ENCODE results near the gene KCNQ1.
A peak's percentile ranks its signal among the peaks of the same experiment; 100 is the strongest.

DNA sequence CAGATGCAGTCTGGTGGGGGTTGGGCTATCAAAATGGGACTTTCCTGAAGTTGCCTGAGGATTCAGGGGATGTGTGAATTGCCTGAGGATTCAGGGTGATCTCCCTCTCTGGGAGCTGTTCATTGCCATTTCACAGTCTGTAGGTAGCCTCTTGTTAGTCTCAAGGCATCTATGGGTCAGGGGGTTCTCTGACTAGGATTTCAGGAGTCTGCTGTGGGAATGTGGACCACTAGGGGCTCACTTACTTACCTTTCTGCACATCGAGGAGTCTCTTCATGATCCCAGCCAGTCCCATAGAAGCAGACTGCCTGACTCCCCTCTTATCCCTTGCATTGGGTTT lies 200.9 kb downstream of the KCNQ1 start:
- TF ChIP-seq, protein P1, sequence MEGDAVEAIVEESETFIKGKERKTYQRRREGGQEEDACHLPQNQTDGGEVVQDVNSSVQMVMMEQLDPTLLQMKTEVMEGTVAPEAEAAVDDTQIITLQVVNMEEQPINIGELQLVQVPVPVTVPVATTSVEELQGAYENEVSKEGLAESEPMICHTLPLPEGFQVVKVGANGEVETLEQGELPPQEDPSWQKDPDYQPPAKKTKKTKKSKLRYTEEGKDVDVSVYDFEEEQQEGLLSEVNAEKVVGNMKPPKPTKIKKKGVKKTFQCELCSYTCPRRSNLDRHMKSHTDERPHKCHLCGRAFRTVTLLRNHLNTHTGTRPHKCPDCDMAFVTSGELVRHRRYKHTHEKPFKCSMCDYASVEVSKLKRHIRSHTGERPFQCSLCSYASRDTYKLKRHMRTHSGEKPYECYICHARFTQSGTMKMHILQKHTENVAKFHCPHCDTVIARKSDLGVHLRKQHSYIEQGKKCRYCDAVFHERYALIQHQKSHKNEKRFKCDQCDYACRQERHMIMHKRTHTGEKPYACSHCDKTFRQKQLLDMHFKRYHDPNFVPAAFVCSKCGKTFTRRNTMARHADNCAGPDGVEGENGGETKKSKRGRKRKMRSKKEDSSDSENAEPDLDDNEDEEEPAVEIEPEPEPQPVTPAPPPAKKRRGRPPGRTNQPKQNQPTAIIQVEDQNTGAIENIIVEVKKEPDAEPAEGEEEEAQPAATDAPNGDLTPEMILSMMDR (conservative IDR thresholded peaks at IDR 0.05; ENCODE audit: low read depth in 2 of 2), result 0 out of 4 replicates have a peak, but pooled peaks of 1 of the 2 experiments have one; percentile 18
- TF ChIP-seq POLR2AphosphoS5 (IDR thresholded peaks at IDR 0.05; ENCODE audit: low read depth) (no peak), CREB1 (CRISPR knock-in tag; IDR thresholded peaks at IDR 0.05; ENCODE audit: low read depth) (no peak), EZH2phosphoT487 (IDR thresholded peaks at IDR 0.05; ENCODE audit: unreplicated experiment) (no peak), REST (IDR thresholded peaks at IDR 0.05; ENCODE audit: unreplicated experiment) (no peak), EZH2 (IDR thresholded peaks at IDR 0.05; ENCODE audit: low read depth, unreplicated experiment) (no peak)

All from GM23338 (cell line).